ENCODE data around the gene TMEM213. TPM values are rescaled to one million over a fixed set of nuclear protein-coding genes. Genes with fewer than 3 reads are reported as not detected.

TMEM213 gene
- total RNA-seq, 1 donor from 2014 or later = not detected

GRCh38 chr7:138871814-138872090, 74.0 kb downstream of the TMEM213 start:
- DNase-seq (ENCODE audit: extremely low spot score, unreplicated experiment) = no peak
- Mint-ChIP-seq H3K27ac (ENCODE audit: unreplicated experiment) (no peak overlapping the region), H3K4me3 (ENCODE audit: unreplicated experiment) (no peak overlapping the region), H3K4me1 (ENCODE audit: unreplicated experiment) (peaks cover 23% of the 10 kb centered on the region), H3K36me3 (ENCODE audit: unreplicated experiment) (peaks cover 19% of the 10 kb centered on the region), H3K27me3 (ENCODE audit: unreplicated experiment) (no peaks in the 10 kb centered on the region), H3K9me3 (ENCODE audit: unreplicated experiment) (peaks cover 6% of the 10 kb centered on the region)
- TF ChIP-seq, protein P1, sequence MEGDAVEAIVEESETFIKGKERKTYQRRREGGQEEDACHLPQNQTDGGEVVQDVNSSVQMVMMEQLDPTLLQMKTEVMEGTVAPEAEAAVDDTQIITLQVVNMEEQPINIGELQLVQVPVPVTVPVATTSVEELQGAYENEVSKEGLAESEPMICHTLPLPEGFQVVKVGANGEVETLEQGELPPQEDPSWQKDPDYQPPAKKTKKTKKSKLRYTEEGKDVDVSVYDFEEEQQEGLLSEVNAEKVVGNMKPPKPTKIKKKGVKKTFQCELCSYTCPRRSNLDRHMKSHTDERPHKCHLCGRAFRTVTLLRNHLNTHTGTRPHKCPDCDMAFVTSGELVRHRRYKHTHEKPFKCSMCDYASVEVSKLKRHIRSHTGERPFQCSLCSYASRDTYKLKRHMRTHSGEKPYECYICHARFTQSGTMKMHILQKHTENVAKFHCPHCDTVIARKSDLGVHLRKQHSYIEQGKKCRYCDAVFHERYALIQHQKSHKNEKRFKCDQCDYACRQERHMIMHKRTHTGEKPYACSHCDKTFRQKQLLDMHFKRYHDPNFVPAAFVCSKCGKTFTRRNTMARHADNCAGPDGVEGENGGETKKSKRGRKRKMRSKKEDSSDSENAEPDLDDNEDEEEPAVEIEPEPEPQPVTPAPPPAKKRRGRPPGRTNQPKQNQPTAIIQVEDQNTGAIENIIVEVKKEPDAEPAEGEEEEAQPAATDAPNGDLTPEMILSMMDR (IDR thresholded peaks at IDR 0.05) = no peak

- Mint-ChIP-seq H3K27me3 (ENCODE audit: unreplicated experiment) (no peaks in the 10 kb centered on the region), H3K4me3 (ENCODE audit: unreplicated experiment) (no peak overlapping the region), H3K27ac (ENCODE audit: unreplicated experiment) (no peak overlapping the region), H3K4me1 (ENCODE audit: unreplicated experiment) (peaks cover 23% of the 10 kb centered on the region), H3K36me3 (ENCODE audit: unreplicated experiment) (peaks cover 19% of the 10 kb centered on the region), H3K9me3 (ENCODE audit: unreplicated experiment) (peaks cover 6% of the 10 kb centered on the region)
- TF ChIP-seq, protein P1 (IDR thresholded peaks at IDR 0.05) = no peak
- DNase-seq (ENCODE audit: extremely low spot score, unreplicated experiment) = peak; percentile 32
Observed at GRCh38 chr7:138872576-138872975, 74.8 kb downstream of the TMEM213 start.

GRCh38 chr7:138873220-138873892, 75.6 kb downstream of the TMEM213 start:
- H3K4me1 Mint-ChIP-seq (ENCODE audit: unreplicated experiment) = peaks cover 23% of the 10 kb centered on the region
- no peak for DNase-seq (ENCODE audit: extremely low spot score, unreplicated experiment)
- TF ChIP-seq, protein P1 (IDR thresholded peaks at IDR 0.05) = no peak
- no peak overlapping the region for H3K27ac Mint-ChIP-seq (ENCODE audit: unreplicated experiment)
- H3K36me3 Mint-ChIP-seq (ENCODE audit: unreplicated experiment) = peaks cover 19% of the 10 kb centered on the region
- H3K4me3 Mint-ChIP-seq (ENCODE audit: unreplicated experiment) = no peak overlapping the region
- H3K9me3 Mint-ChIP-seq (ENCODE audit: unreplicated experiment) = peaks cover 6% of the 10 kb centered on the region
- no peaks in the 10 kb centered on the region for H3K27me3 Mint-ChIP-seq (ENCODE audit: unreplicated experiment)

GRCh38 chr7:138875794-138876193, 78.0 kb downstream of the TMEM213 start:
- peaks cover 14% of the 10 kb centered on the region for H3K36me3 Mint-ChIP-seq (ENCODE audit: unreplicated experiment)
- DNase-seq (ENCODE audit: extremely low spot score, unreplicated experiment) = no peak
- H3K4me1 Mint-ChIP-seq (ENCODE audit: unreplicated experiment) = peaks cover 19% of the 10 kb centered on the region
- TF ChIP-seq, protein P1 (IDR thresholded peaks at IDR 0.05) = no peak
- H3K9me3 Mint-ChIP-seq (ENCODE audit: unreplicated experiment) = peaks cover 6% of the 10 kb centered on the region
- no peak overlapping the region for H3K4me3 Mint-ChIP-seq (ENCODE audit: unreplicated experiment)
- H3K27me3 Mint-ChIP-seq (ENCODE audit: unreplicated experiment) = no peaks in the 10 kb centered on the region
- H3K27ac Mint-ChIP-seq (ENCODE audit: unreplicated experiment) = no peak overlapping the region

DNA sequence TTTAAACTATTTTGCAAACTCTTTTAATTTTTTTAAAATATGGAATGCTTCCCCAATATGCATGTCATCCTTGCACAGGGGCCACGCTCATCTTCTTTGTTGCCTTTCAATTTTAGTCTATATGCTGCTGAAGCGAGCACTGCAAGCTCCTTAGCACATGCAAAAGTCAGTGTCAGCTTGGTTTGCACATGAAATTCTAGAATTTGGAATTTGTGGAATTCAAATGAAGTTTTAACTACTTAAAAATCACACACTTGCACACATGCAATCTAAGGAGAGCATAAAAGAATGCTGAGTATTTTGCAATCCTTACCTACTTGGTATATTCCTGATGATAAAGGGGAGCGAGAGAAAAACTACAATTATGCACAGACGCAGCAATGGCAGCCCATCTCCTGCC, 78.5 kb downstream of the TMEM213 start:
- Mint-ChIP-seq H3K36me3 (ENCODE audit: unreplicated experiment) (peaks cover 13% of the 10 kb centered on the region), H3K27me3 (ENCODE audit: unreplicated experiment) (no peaks in the 10 kb centered on the region), H3K27ac (ENCODE audit: unreplicated experiment) (no peak overlapping the region), H3K4me1 (ENCODE audit: unreplicated experiment) (peaks cover 17% of the 10 kb centered on the region), H3K4me3 (ENCODE audit: unreplicated experiment) (no peak overlapping the region), H3K9me3 (ENCODE audit: unreplicated experiment) (peaks cover 3% of the 10 kb centered on the region)
- DNase-seq (ENCODE audit: extremely low spot score, unreplicated experiment) = no peak
- TF ChIP-seq, protein P1 (IDR thresholded peaks at IDR 0.05) = no peak
